Activated CD8-positive, alpha-beta memory T cell treated with anti-CD3 and anti-CD28 coated beads, Interleukin-2, amount 10 ng/mL, durations not matched to agents 7 days and 5 days (primary cell): ENCODE measurements around the gene DUSP16. TPM values are rescaled to one million over a fixed set of nuclear protein-coding genes. Genes with fewer than 3 reads are reported as not detected.

ENCODE experiments used
- ATAC-seq: fragments of 150-1000 bp; cut with Tn5 transposase; one replicate; pipeline ENCODE4 v1.10.0; 2021; ENCODE audit warnings: moderate library complexity
- CTCF ChIA-PET: fragments of 350-600 bp; sonication (Branson Sonifier 250); formaldehyde crosslinking; loops from one replicate; lab custom pipeline; 2021; ENCODE audit warnings: antibody characterized with exemption; lab: Charles Lee
- DNase-seq: peaks from one replicate; pipeline ENCODE4 v3.0.0-alpha.2; 2020
- H3K27ac Mint-ChIP-seq: one replicate; pipeline ENCODE4 v1.8.0; 2021; ENCODE audit warnings: mild to moderate bottlenecking, mixed read lengths
- H3K27me3 Mint-ChIP-seq: one replicate; pipeline ENCODE4 v1.8.0; 2021; ENCODE audit warnings: mixed read lengths
- H3K36me3 Mint-ChIP-seq: one replicate; pipeline ENCODE4 v1.8.0; 2021; ENCODE audit warnings: mild to moderate bottlenecking, mixed read lengths
- H3K4me1 Mint-ChIP-seq: one replicate; pipeline ENCODE4 v1.8.0; 2021; ENCODE audit warnings: mixed read lengths
- H3K4me3 Mint-ChIP-seq: one replicate; pipeline ENCODE4 v1.8.0; 2021; ENCODE audit warnings: mild to moderate bottlenecking, moderate library complexity, mixed read lengths
- H3K9me3 Mint-ChIP-seq: one replicate; pipeline ENCODE4 v1.8.0; 2022; ENCODE audit warnings: low read depth, mixed read lengths
- total RNA-seq, 2 experiments: library from RNA; stranded (reverse); gene quantifications; one replicate each; pipeline ENCODE4 v1.2.3, GENCODE V29; 2021

Gene DUSP16
- total RNA-seq, 2 experiments from 2014 or later = 43.0 to 69.0 TPM

DNA sequence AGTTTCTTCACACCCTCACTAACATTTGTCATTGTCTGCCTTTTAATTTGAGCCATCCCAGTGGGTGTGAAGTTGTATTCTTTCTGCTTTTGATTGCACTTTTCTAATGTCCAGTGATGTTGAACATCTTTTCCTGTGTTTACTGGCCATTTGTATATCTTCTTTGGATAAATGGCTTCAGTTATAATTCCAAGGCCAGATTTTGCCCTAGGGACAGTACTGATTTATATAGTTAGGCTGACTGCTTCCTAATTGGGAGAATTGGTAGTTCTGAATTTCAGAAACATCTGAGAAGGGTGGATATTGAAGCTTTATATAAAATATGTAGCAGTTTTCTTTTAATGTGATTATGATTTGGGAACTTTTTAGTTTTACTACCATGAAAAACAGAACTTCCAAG is 108.3 kb downstream of the DUSP16 start:
- no peak overlapping the region for H3K27ac Mint-ChIP-seq
- no peaks in the 10 kb centered on the region for H3K27me3 Mint-ChIP-seq
- H3K36me3 Mint-ChIP-seq = peaks cover 31% of the 10 kb centered on the region
- H3K4me3 Mint-ChIP-seq = no peak overlapping the region
- CTCF ChIA-PET = interaction anchor here (1.4 to 2.0 kb wide), 2 partner anchors 8 to 12 kb away, joined by 4 to 8 read pairs; no protein-coding TSS in a partner anchor
- H3K4me1 Mint-ChIP-seq = peaks cover 27% of the 10 kb centered on the region
- ATAC-seq (no peak), DNase-seq (no peak)
- H3K9me3 Mint-ChIP-seq = no peaks in the 10 kb centered on the region

DNA sequence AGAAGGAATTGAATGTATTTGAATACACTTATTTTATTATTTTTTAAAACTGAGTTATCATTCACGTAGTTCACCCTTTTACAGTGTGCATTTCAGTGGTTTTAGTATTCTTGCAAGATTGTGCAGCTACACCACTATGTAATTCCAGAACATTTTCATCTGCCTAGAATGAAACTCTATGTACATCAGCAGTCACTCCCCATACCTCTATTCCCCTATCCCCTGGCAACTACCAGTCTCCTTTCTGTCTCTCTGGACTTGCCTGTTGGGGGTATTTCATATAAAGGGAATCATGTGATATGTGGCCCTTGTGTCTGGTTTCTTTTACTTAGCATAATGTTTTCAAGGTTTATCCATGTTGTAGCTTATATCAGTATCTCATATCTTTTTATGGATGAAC is 109.0 kb downstream of the DUSP16 start:
- DNase-seq (no peak), ATAC-seq (no peak)
- no peak overlapping the region for H3K4me3 Mint-ChIP-seq
- H3K27me3 Mint-ChIP-seq = no peaks in the 10 kb centered on the region
- CTCF ChIA-PET = interaction anchor here (1.1 to 2.0 kb wide), 2 partner anchors 9 to 12 kb away, joined by 3 to 8 read pairs; no protein-coding TSS in a partner anchor
- H3K36me3 Mint-ChIP-seq = peaks cover 33% of the 10 kb centered on the region
- no peak overlapping the region for H3K27ac Mint-ChIP-seq
- no peaks in the 10 kb centered on the region for H3K9me3 Mint-ChIP-seq
- H3K4me1 Mint-ChIP-seq = peaks cover 28% of the 10 kb centered on the region

DNA sequence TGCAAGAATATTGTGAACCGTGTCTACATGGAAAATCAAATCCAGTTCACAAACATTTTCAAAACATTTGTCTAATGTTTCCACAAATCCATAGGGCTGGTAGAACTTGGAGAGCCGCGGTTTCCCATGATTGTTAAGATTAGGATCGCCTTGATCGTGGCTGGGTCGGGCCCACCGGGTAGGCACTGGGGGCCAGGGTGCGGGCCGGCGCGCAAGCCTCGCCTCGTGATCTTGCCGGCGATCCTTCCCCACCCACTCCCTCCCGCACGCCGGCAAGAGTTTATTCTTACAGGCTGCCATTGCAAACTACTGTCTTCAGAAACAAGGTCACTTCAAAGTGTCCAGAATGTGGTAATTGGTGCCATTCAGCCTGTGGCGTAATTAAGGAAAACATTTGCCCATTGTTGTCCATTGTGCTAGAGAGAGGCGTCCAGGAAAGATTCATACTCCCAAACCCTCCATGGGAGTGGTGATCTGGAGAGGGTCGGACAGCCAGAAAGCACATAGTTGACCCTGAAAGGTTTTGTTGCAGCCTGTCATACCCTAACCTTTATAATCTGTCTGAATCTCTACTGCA is 110.2 kb downstream of the DUSP16 start:
- H3K4me1 Mint-ChIP-seq = peaks cover 22% of the 10 kb centered on the region
- DNase-seq (peak; percentile 23), ATAC-seq (no peak)
- CTCF ChIA-PET = no interaction called here
- no peaks in the 10 kb centered on the region for H3K27me3 Mint-ChIP-seq
- H3K4me3 Mint-ChIP-seq = no peak overlapping the region
- H3K9me3 Mint-ChIP-seq = no peaks in the 10 kb centered on the region
- no peak overlapping the region for H3K27ac Mint-ChIP-seq
- peaks cover 34% of the 10 kb centered on the region for H3K36me3 Mint-ChIP-seq

DNA sequence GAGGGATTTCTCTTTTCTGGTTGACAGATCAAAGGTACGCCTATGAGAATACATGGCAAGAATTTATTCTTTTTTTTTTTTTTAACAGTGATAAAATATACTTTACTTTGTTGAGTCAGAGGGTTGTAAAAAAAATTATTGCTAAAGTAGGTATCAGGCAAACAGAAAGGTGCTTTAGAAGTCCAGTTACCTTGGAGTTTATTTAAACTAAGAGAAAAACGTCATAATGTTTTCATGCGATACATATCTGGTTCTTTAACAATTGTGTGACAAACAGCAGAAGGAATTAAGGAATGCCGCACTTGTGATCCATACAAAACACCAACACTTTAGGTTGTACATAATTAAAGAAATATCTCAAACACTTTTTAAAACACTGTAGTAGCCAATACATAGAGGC is 111.6 kb downstream of the DUSP16 start:
- peaks cover 23% of the 10 kb centered on the region for H3K4me1 Mint-ChIP-seq
- H3K9me3 Mint-ChIP-seq = no peaks in the 10 kb centered on the region
- peaks cover 39% of the 10 kb centered on the region for H3K36me3 Mint-ChIP-seq
- ATAC-seq (no peak), DNase-seq (no peak)
- CTCF ChIA-PET = no interaction called here
- no peaks in the 10 kb centered on the region for H3K27me3 Mint-ChIP-seq
- H3K27ac Mint-ChIP-seq = no peak overlapping the region
- H3K4me3 Mint-ChIP-seq = no peak overlapping the region

DNA sequence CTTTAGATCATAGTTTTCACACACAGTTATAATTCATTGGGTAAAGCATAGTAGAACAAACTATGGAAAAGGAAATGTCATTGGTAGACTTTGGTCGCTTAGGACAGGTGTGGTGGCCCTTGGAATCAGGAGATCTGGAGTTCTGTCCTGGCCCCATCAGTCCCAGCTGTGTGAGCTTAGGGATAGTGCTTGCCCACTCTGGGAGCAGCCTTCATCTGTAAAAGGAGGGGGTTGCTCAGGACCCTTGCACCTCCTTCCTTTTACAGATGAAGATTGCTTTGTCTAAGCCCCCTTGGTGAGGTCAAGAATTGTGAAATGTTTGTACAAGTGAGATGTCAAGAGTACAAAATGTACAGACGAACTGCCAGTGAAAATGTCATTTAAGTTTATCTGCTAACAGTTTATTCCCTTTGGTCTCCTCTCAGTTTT is 112.6 kb downstream of the DUSP16 start:
- Mint-ChIP-seq H3K9me3 (no peaks in the 10 kb centered on the region), H3K27ac (no peak overlapping the region), H3K4me1 (peaks cover 23% of the 10 kb centered on the region), H3K36me3 (peaks cover 36% of the 10 kb centered on the region), H3K27me3 (no peaks in the 10 kb centered on the region), H3K4me3 (no peak overlapping the region)
- CTCF ChIA-PET = no interaction called here
- ATAC-seq (no peak), DNase-seq (peak; percentile 15)

DNA sequence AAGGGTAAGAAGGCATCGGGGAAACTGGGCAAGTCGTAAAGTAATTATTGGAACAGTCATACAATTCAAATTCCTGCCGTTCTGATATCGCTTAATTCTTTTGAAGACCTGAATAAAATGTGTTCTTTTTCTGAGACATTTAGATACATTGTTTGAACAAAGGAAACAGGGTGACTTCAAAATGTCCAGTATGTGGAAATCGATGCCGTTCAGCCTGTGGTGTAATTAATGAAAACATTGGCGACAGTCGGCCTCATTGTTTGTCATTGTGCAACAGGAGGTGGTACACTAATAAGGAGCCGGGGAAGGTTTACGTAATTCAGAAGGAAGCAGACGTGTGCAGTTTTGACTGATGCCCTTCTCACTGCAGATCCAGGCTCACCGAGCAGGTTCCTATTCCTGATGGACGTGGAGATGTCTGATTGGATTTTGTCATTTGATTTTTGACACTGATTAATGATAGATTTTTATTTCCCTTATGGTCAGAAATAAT is 113.1 kb downstream of the DUSP16 start:
- H3K27ac Mint-ChIP-seq = no peak overlapping the region
- H3K9me3 Mint-ChIP-seq = no peaks in the 10 kb centered on the region
- no peaks in the 10 kb centered on the region for H3K27me3 Mint-ChIP-seq
- H3K4me3 Mint-ChIP-seq = no peak overlapping the region
- peaks cover 31% of the 10 kb centered on the region for H3K36me3 Mint-ChIP-seq
- CTCF ChIA-PET = no interaction called here
- ATAC-seq (no peak), DNase-seq (peak; percentile 12)
- H3K4me1 Mint-ChIP-seq = peaks cover 25% of the 10 kb centered on the region

DNA sequence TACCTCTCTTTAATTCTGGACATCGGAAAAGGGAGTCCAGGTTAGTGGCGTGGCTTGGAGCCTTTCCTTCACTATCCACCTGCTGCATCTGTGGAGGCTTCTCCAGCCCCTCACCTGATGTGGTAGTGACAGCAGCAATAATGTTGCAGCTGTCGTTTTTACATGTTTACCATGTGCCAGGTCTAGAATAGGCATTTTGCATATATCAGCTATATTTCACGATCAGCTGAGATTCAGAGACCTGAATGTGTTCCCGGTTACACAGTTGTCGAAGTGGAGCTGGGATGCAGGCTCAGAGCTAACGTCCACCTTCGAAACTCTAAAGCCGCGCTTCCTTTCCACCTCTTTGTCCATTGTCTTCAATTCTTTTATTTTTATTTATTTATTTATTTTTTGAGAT is 114.8 kb downstream of the DUSP16 start:
- H3K4me1 Mint-ChIP-seq = peaks cover 42% of the 10 kb centered on the region
- peaks cover 28% of the 10 kb centered on the region for H3K36me3 Mint-ChIP-seq
- ATAC-seq (no peak), DNase-seq (no peak)
- H3K4me3 Mint-ChIP-seq = no peak overlapping the region
- no peaks in the 10 kb centered on the region for H3K27me3 Mint-ChIP-seq
- no peak overlapping the region for H3K27ac Mint-ChIP-seq
- CTCF ChIA-PET = interaction anchor here (0.7 to 1.4 kb wide), 2 partner anchors 14 to 19 kb away, joined by 3 to 4 read pairs; no protein-coding TSS in a partner anchor
- no peaks in the 10 kb centered on the region for H3K9me3 Mint-ChIP-seq

DNA sequence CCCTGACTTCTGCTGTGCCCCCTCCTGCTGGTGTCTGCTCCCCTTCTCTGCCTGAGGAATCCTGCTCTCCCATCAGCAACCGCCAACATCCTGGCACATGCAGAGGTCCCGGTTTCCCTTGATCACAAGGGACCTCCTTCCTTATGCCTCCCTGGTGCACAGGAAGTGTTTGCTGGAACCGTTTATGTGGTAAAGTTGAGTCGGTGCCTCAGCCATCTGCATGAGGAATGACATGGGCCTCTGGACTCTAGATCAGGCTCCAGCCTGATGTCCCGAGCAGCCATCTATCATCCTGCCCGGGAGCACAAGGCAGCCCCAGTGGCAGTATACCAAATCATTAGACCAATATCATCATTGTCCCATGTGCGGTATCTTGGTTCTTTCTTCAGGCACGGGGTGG is 115.4 kb downstream of the DUSP16 start:
- Mint-ChIP-seq H3K36me3 (peaks cover 28% of the 10 kb centered on the region), H3K4me3 (no peak overlapping the region), H3K9me3 (no peaks in the 10 kb centered on the region), H3K27ac (no peak overlapping the region), H3K27me3 (no peaks in the 10 kb centered on the region), H3K4me1 (peaks cover 47% of the 10 kb centered on the region)
- CTCF ChIA-PET = interaction anchor here (0.7 to 1.4 kb wide), 3 partner anchors 15 to 56 kb away, joined by 3 to 4 read pairs (median 3); no protein-coding TSS in a partner anchor
- DNase-seq (no peak), ATAC-seq (no peak)

DNA sequence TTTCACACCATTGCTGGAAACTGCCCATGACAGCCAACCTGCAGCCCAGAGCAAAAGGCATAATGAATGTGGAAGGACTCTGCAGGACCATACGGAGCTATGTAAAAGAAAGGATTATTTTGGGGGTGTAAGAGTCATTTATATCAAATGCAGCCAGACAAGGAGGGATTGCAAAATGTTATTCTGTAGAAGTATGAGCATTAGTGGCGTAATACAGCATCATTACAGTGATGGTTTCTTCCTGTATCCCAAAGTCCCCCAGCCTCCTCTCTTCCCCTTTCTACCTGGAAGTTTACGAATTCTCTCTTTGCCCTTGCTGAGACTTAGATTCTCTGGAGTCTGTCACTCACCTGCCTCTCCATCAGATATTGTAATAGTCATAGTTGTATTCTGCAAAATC is 115.9 kb downstream of the DUSP16 start:
- peaks cover 27% of the 10 kb centered on the region for H3K36me3 Mint-ChIP-seq
- no peak overlapping the region for H3K27ac Mint-ChIP-seq
- no peak for ATAC-seq
- CTCF ChIA-PET = interaction anchor here (1.3 to 8.4 kb wide), 3 partner anchors 8 to 57 kb away, joined by 3 to 65 read pairs (median 4); no protein-coding TSS in a partner anchor
- no peaks in the 10 kb centered on the region for H3K27me3 Mint-ChIP-seq
- DNase-seq = no peak
- H3K9me3 Mint-ChIP-seq = no peaks in the 10 kb centered on the region
- peaks cover 51% of the 10 kb centered on the region for H3K4me1 Mint-ChIP-seq
- no peak overlapping the region for H3K4me3 Mint-ChIP-seq

DNA sequence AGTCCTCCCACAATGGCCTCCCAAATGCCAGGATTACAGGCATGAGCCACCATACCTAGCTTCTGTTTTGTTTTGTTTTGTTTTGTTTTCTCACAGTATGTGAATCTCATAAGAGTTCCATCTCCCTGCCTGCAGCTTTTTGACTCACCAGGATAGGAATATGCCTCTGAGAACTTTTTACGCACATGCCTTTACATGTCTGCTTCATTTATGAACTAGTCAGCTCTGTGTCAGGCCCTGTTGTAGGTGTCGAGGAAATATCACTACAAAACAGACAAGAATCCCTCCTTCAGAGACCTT is 116.8 kb downstream of the DUSP16 start:
- CTCF ChIA-PET = interaction anchor here (0.7 to 8.4 kb wide), 4 partner anchors 9 to 523 kb away, joined by 3 to 65 read pairs (median 5); no protein-coding TSS in a partner anchor
- ATAC-seq (no peak), DNase-seq (no peak)
- no peaks in the 10 kb centered on the region for H3K27me3 Mint-ChIP-seq
- H3K4me1 Mint-ChIP-seq = peaks cover 61% of the 10 kb centered on the region
- H3K27ac Mint-ChIP-seq = no peak overlapping the region
- no peaks in the 10 kb centered on the region for H3K9me3 Mint-ChIP-seq
- peaks cover 22% of the 10 kb centered on the region for H3K36me3 Mint-ChIP-seq
- H3K4me3 Mint-ChIP-seq = no peak overlapping the region

DNA sequence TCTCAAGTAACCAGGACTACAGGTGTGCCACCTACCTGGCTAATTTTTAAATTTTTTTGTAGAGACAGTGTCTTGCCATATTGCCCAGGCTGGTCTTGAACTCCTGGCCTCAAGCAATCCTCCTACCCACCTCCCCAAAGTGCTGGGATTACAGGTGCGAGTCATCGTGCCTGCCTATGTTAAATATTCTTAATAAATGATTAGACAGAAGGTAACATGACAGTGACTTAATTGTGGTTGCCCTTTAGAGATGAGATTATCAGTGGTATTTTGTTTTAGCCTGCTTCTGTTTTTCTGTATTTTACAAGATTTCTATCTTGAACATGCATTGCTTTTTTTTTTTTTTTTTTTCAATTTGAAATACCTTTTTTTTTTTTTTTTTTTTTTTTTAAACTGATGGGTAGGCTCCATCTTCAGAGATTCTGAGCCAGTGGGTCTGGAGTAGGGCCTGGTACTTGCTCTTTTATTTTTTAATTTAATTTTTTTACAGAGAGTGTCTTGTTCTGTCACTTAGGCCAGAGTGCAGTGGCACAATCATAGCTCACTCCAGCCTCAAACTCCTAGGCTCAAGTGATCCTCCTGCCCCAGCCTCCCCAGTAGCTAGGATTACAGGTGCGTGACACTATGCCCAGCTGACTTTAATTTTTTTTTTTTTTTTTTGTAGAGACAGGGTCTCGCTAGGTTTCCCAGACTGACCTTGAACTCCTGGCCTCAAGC is 117.3 kb downstream of the DUSP16 start:
- Mint-ChIP-seq H3K4me1 (peaks cover 66% of the 10 kb centered on the region), H3K36me3 (peaks cover 21% of the 10 kb centered on the region), H3K9me3 (no peaks in the 10 kb centered on the region), H3K4me3 (no peak overlapping the region), H3K27me3 (no peaks in the 10 kb centered on the region), H3K27ac (no peak overlapping the region)
- DNase-seq (no peak), ATAC-seq (no peak)
- CTCF ChIA-PET = interaction anchor here (0.7 to 8.4 kb wide), 6 partner anchors 8 to 524 kb away, joined by 3 to 65 read pairs (median 4); no protein-coding TSS in a partner anchor

DNA sequence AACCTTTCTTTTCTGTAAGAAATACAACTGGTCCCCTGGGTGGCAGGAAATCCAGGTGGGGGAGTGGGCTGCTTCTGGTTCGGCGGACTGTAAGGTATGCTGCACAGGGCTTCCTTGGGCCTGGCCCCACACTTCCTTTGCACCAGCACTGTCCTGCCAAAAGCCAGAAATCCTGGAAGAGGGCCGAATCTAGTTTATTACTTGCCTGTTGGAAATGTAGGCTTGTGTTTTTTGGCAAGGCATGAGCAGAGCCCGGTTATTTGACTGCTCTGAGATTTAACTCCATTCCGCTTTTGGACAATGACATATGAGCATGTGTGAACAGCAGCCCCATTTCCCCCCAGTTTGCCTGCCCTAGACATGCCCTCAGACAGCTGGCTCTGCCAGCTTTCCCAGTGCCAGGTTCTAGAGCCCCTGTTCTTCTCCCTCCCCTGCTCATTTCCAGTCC is 119.2 kb downstream of the DUSP16 start:
- H3K4me1 Mint-ChIP-seq = peaks cover 79% of the 10 kb centered on the region
- H3K4me3 Mint-ChIP-seq = no peak overlapping the region
- CTCF ChIA-PET = interaction anchor here (1.0 to 8.4 kb wide), 3 partner anchors 10 to 32 kb away, joined by 3 to 65 read pairs (median 3); no protein-coding TSS in a partner anchor
- ATAC-seq (no peak), DNase-seq (no peak)
- H3K27ac Mint-ChIP-seq = peak overlapping the region; percentile 100
- H3K27me3 Mint-ChIP-seq = no peaks in the 10 kb centered on the region
- H3K9me3 Mint-ChIP-seq = no peaks in the 10 kb centered on the region
- H3K36me3 Mint-ChIP-seq = peaks cover 25% of the 10 kb centered on the region

DNA sequence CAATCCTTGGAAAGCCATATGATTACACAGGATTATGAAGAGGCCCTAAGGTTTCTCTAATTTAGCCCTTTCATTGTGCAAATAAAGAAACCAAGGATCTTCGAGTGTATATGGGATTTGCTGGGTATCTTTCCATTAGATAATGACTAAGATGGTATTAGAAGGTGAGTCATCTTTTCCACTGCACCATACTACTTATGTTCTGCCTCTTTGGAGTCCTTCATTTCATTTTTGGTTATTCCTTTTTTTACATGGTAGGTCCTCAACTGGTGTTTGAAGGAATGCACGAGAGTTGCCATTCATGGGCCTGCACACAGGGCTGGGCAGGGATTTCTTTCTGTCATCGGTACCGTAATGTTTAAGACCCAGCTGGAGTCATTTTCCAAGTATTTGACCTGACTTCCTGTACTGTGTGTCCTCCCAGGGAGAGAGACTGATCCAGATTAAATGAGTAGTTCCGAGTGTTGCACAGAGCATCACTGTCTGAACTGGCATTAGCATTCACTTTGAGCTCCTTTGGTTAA is 120.1 kb downstream of the DUSP16 start:
- no peak for ATAC-seq

More for the DNA sequence above, 120.1 kb downstream of the DUSP16 start:
- CTCF ChIA-PET = interaction anchor here (0.9 to 8.4 kb wide), 10 partner anchors 14 to 255 kb away, joined by 3 to 65 read pairs (median 6); partner anchors contain the start of gene BORCS5
- Mint-ChIP-seq H3K27me3 (no peaks in the 10 kb centered on the region), H3K27ac (peak overlapping the region; percentile 100), H3K4me1 (peaks cover 86% of the 10 kb centered on the region), H3K4me3 (peak overlapping the region; percentile 54), H3K36me3 (peaks cover 30% of the 10 kb centered on the region), H3K9me3 (no peaks in the 10 kb centered on the region)
- DNase-seq = no peak
